Measurements from ENCODE around the gene FITM1. TPM values are rescaled to one million over a fixed set of nuclear protein-coding genes. Genes with fewer than 3 reads are reported as not detected.

The FITM1 gene
- 0.17 TPM for polyA plus RNA-seq (2013, experiment 1 of 2)
- 0.13 TPM for polyA plus RNA-seq (2013, experiment 2 of 2)

GRCh38 chr14:24130380-24130716, at the start of gene FITM1:
FITM1 (plus strand) TSS chr14:24130659; CDS start chr14:24131564, 905 bp downstream.
- no peaks in the 10 kb centered on the region for H3K36me3 ChIP-seq (ENCODE audit: control insufficient read depth, insufficient read depth, low read length)
- no peak within 1 kb of the TSS for H3K4me3 ChIP-seq (ENCODE audit: low read length)
- H3K79me2 ChIP-seq (ENCODE audit: control insufficient read depth, insufficient read depth, low read length) = no peaks in the 10 kb centered on the region
- no peaks in the 10 kb centered on the region for H3K79me1 ChIP-seq (ENCODE audit: low read length)
- H3K27ac ChIP-seq (ENCODE audit: low read depth, low read length) = no peak within 1 kb of the TSS
- no peak within 1 kb of the TSS for H2BK120ac ChIP-seq (ENCODE audit: low read depth, low read length)
- H3K4me2 ChIP-seq (ENCODE audit: low read length) = no peak within 1 kb of the TSS
- H3K56ac ChIP-seq (ENCODE audit: low read length) = no peak within 1 kb of the TSS
- no peak within 1 kb of the TSS for H2AK5ac ChIP-seq (ENCODE audit: low read length)
- no peaks in the 10 kb centered on the region for H3K4me1 ChIP-seq (ENCODE audit: control insufficient read depth, low read depth, low read length)
- no peak within 1 kb of the TSS for H2BK15ac ChIP-seq (replicated peaks; ENCODE audit: low read depth)
- H4K8ac ChIP-seq (ENCODE audit: low read depth, low read length) = no peak within 1 kb of the TSS
- no peak within 1 kb of the TSS for H3K4ac ChIP-seq (ENCODE audit: low read depth, low read length)
- no peak within 1 kb of the TSS for H3K9ac ChIP-seq (ENCODE audit: low read length)
- no peak within 1 kb of the TSS for H4K5ac ChIP-seq (ENCODE audit: low read length)
- H3K23ac ChIP-seq (ENCODE audit: low read length) = no peak within 1 kb of the TSS
- no peak within 1 kb of the TSS for H3K18ac ChIP-seq (ENCODE audit: low read length)
- no CpG with 5 or more reads among the region's 5 CpGs for WGBS (ENCODE audit: extremely low coverage, insufficient coverage, low lambda C conversion rate)
- H3K27me3 ChIP-seq (ENCODE audit: insufficient read depth, low read length, poor library complexity) = no peaks in the 10 kb centered on the region
- no peak within 1 kb of the TSS for H2BK5ac ChIP-seq (ENCODE audit: low read length)
- no peak for DNase-seq

GRCh38 chr14:24080888-24081738, 49.3 kb upstream of the FITM1 start:
- no peak overlapping the region for H3K27ac ChIP-seq (ENCODE audit: low read depth, low read length)
- no CpG with 5 or more reads among the region's 74 CpGs for WGBS (ENCODE audit: extremely low coverage, insufficient coverage, low lambda C conversion rate)
- H3K4me1 ChIP-seq (ENCODE audit: control insufficient read depth, low read depth, low read length) = peaks cover 9% of the 10 kb centered on the region
- no peak overlapping the region for H2BK5ac ChIP-seq (ENCODE audit: low read length)
- no peaks in the 10 kb centered on the region for H3K79me2 ChIP-seq (ENCODE audit: control insufficient read depth, insufficient read depth, low read length)
- H3K4ac ChIP-seq (ENCODE audit: low read depth, low read length) = peak overlapping the region; percentile 44
- peak overlapping the region; percentile 85 for H3K4me2 ChIP-seq (ENCODE audit: low read length)
- no peaks in the 10 kb centered on the region for H3K27me3 ChIP-seq (ENCODE audit: insufficient read depth, low read length, poor library complexity)
- H4K8ac ChIP-seq (ENCODE audit: low read depth, low read length) = no peak overlapping the region
- H3K18ac ChIP-seq (ENCODE audit: low read length) = peak overlapping the region; percentile 43
- no peaks in the 10 kb centered on the region for H3K79me1 ChIP-seq (ENCODE audit: low read length)
- DNase-seq = peak; percentile 63
- H2BK120ac ChIP-seq (ENCODE audit: low read depth, low read length) = no peak overlapping the region
- H2AK5ac ChIP-seq (ENCODE audit: low read length) = no peak overlapping the region
- no peak overlapping the region for H4K5ac ChIP-seq (ENCODE audit: low read length)
- no peak overlapping the region for H2BK15ac ChIP-seq (replicated peaks; ENCODE audit: low read depth)
- H3K23ac ChIP-seq (ENCODE audit: low read length) = no peak overlapping the region
- H3K4me3 ChIP-seq (ENCODE audit: low read length) = peak overlapping the region; percentile 48
- peak overlapping the region; percentile 81 for H3K9ac ChIP-seq (ENCODE audit: low read length)
- peak overlapping the region; percentile 92 for H3K56ac ChIP-seq (ENCODE audit: low read length)
- no peaks in the 10 kb centered on the region for H3K36me3 ChIP-seq (ENCODE audit: control insufficient read depth, insufficient read depth, low read length)

GRCh38 chr14:24081739-24082211, 48.7 kb upstream of the FITM1 start:
- Histone ChIP-seq H3K4me1 (ENCODE audit: control insufficient read depth, low read depth, low read length) (peaks cover 9% of the 10 kb centered on the region), H3K18ac (ENCODE audit: low read length) (peak overlapping the region; percentile 43), H4K5ac (ENCODE audit: low read length) (no peak overlapping the region), H2AK5ac (ENCODE audit: low read length) (no peak overlapping the region), H2BK5ac (ENCODE audit: low read length) (no peak overlapping the region), H3K4me2 (ENCODE audit: low read length) (peak overlapping the region; percentile 35), H3K23ac (ENCODE audit: low read length) (peak overlapping the region; percentile 29), H3K79me1 (ENCODE audit: low read length) (no peaks in the 10 kb centered on the region), H3K4me3 (ENCODE audit: low read length) (no peak overlapping the region), H3K27me3 (ENCODE audit: insufficient read depth, low read length, poor library complexity) (no peaks in the 10 kb centered on the region), H4K8ac (ENCODE audit: low read depth, low read length) (no peak overlapping the region), H3K9ac (ENCODE audit: low read length) (peak overlapping the region; percentile 57), H3K27ac (ENCODE audit: low read depth, low read length) (no peak overlapping the region), H3K56ac (ENCODE audit: low read length) (peak overlapping the region; percentile 92), H2BK15ac (replicated peaks; ENCODE audit: low read depth) (no peak overlapping the region), H2BK120ac (ENCODE audit: low read depth, low read length) (no peak overlapping the region), H3K4ac (ENCODE audit: low read depth, low read length) (no peak overlapping the region), H3K36me3 (ENCODE audit: control insufficient read depth, insufficient read depth, low read length) (no peaks in the 10 kb centered on the region), H3K79me2 (ENCODE audit: control insufficient read depth, insufficient read depth, low read length) (no peaks in the 10 kb centered on the region)
- peak; percentile 23 for DNase-seq
- WGBS (ENCODE audit: extremely low coverage, insufficient coverage, low lambda C conversion rate) = no CpG with 5 or more reads among the region's 26 CpGs

GRCh38 chr14:24082411-24083080, 47.9 kb upstream of the FITM1 start:
- Histone ChIP-seq H4K5ac (ENCODE audit: low read length) (no peak overlapping the region), H3K56ac (ENCODE audit: low read length) (peak overlapping the region; percentile 92), H3K27ac (ENCODE audit: low read depth, low read length) (no peak overlapping the region), H3K9ac (ENCODE audit: low read length) (peak overlapping the region; percentile 57), H2BK15ac (replicated peaks; ENCODE audit: low read depth) (no peak overlapping the region), H3K18ac (ENCODE audit: low read length) (no peak overlapping the region), H3K79me1 (ENCODE audit: low read length) (no peaks in the 10 kb centered on the region), H2BK120ac (ENCODE audit: low read depth, low read length) (no peak overlapping the region), H3K4me3 (ENCODE audit: low read length) (no peak overlapping the region), H3K4me1 (ENCODE audit: control insufficient read depth, low read depth, low read length) (peaks cover 9% of the 10 kb centered on the region), H3K23ac (ENCODE audit: low read length) (no peak overlapping the region), H3K27me3 (ENCODE audit: insufficient read depth, low read length, poor library complexity) (no peaks in the 10 kb centered on the region), H3K36me3 (ENCODE audit: control insufficient read depth, insufficient read depth, low read length) (no peaks in the 10 kb centered on the region), H3K79me2 (ENCODE audit: control insufficient read depth, insufficient read depth, low read length) (no peaks in the 10 kb centered on the region), H2BK5ac (ENCODE audit: low read length) (no peak overlapping the region), H3K4me2 (ENCODE audit: low read length) (no peak overlapping the region), H4K8ac (ENCODE audit: low read depth, low read length) (no peak overlapping the region), H3K4ac (ENCODE audit: low read depth, low read length) (no peak overlapping the region), H2AK5ac (ENCODE audit: low read length) (peak overlapping the region; percentile 37)
- no CpG with 5 or more reads among the region's 5 CpGs for WGBS (ENCODE audit: extremely low coverage, insufficient coverage, low lambda C conversion rate)
- DNase-seq = no peak

GRCh38 chr14:24083462-24083861, 47.0 kb upstream of the FITM1 start:
- Histone ChIP-seq H2BK120ac (ENCODE audit: low read depth, low read length) (no peak overlapping the region), H4K8ac (ENCODE audit: low read depth, low read length) (no peak overlapping the region), H3K4me1 (ENCODE audit: control insufficient read depth, low read depth, low read length) (peaks cover 9% of the 10 kb centered on the region), H3K4me3 (ENCODE audit: low read length) (no peak overlapping the region), H3K18ac (ENCODE audit: low read length) (no peak overlapping the region), H3K79me1 (ENCODE audit: low read length) (no peaks in the 10 kb centered on the region), H4K5ac (ENCODE audit: low read length) (no peak overlapping the region), H2BK5ac (ENCODE audit: low read length) (no peak overlapping the region), H2AK5ac (ENCODE audit: low read length) (no peak overlapping the region), H3K36me3 (ENCODE audit: control insufficient read depth, insufficient read depth, low read length) (no peaks in the 10 kb centered on the region), H3K56ac (ENCODE audit: low read length) (no peak overlapping the region), H3K4ac (ENCODE audit: low read depth, low read length) (no peak overlapping the region), H3K27me3 (ENCODE audit: insufficient read depth, low read length, poor library complexity) (no peaks in the 10 kb centered on the region), H3K9ac (ENCODE audit: low read length) (no peak overlapping the region), H3K4me2 (ENCODE audit: low read length) (no peak overlapping the region), H3K23ac (ENCODE audit: low read length) (no peak overlapping the region), H3K27ac (ENCODE audit: low read depth, low read length) (no peak overlapping the region), H2BK15ac (replicated peaks; ENCODE audit: low read depth) (no peak overlapping the region), H3K79me2 (ENCODE audit: control insufficient read depth, insufficient read depth, low read length) (no peaks in the 10 kb centered on the region)
- DNase-seq = no peak
- no CpG with 5 or more reads among the region's 3 CpGs for WGBS (ENCODE audit: extremely low coverage, insufficient coverage, low lambda C conversion rate)
